Lower lobe of right lung (tissue), 2 donors: ENCODE measurements around the gene GSS. TPM values are rescaled to one million over a fixed set of nuclear protein-coding genes. Genes with fewer than 3 reads are reported as not detected.

Source experiments
- ATAC-seq, 2 donors: fragments of 200-7000 bp; cut with Tn5 transposase; one replicate each; pipeline ENCODE4 v1.9.1; 2020 to 2022; ENCODE audit warnings: mild to moderate bottlenecking in 2 of 2, moderate library complexity in 2 of 2
- DNase-seq: peaks from one replicate; pipeline ENCODE4 v3.0.0-alpha.2; 2020
- H3K27ac ChIP-seq: fragments of 200-600 bp; one replicate; pipeline ENCODE4 v1.8.0; 2022
- H3K27me3 ChIP-seq: fragments of 200-600 bp; one replicate; pipeline ENCODE4 v1.8.0; 2022; ENCODE audit warnings: low read depth
- H3K36me3 ChIP-seq: fragments of 200-600 bp; one replicate; pipeline ENCODE4 v1.8.0; 2022; ENCODE audit warnings: mild to moderate bottlenecking
- H3K4me1 ChIP-seq: fragments of 200-600 bp; one replicate; pipeline ENCODE4 v1.8.0; 2022
- H3K4me3 ChIP-seq: fragments of 200-600 bp; one replicate; pipeline ENCODE4 v1.8.0; 2022; ENCODE audit warnings: mild to moderate bottlenecking
- H3K9me3 ChIP-seq: fragments of 200-600 bp; one replicate; pipeline ENCODE4 v1.8.0; 2022
- intact Hi-C: fragments of 100-400 bp; cut with DNase I; formaldehyde crosslinking; loops from one replicate; pipeline ENCODE4 v1.11.0; 2022
- total RNA-seq: library from RNA; stranded (reverse); fragmentation: NEBNext Ultra II Directional; extraction: Animal tissue kit (Norgen Biotek cat#: 25700); gene quantifications from one replicate; pipeline ENCODE4 v1.2.1, GENCODE V29; 2021
- TF ChIP-seq, protein P1 (sequence below): fragments of 200-600 bp; IDR thresholded peaks from one replicate; pipeline ENCODE4 v1.8.0; 2022; ENCODE audit warnings: antibody characterized with exemption, mild to moderate bottlenecking
- donor health status: DM: no; HTN: yes; CAD: no; lungs with severe emphysema.

The GSS gene
- total RNA-seq, 1 donor from 2014 or later: 28.8 TPM

GRCh38 chr20:34999021-34999451 is 43.4 kb upstream of the GSS start:
- Histone ChIP-seq H3K27me3 (no peaks in the 10 kb centered on the region), H3K9me3 (no peaks in the 10 kb centered on the region), H3K36me3 (peaks cover 93% of the 10 kb centered on the region), H3K27ac (no peak overlapping the region), H3K4me3 (no peak overlapping the region), H3K4me1 (no peaks in the 10 kb centered on the region)
- TF ChIP-seq, protein P1, sequence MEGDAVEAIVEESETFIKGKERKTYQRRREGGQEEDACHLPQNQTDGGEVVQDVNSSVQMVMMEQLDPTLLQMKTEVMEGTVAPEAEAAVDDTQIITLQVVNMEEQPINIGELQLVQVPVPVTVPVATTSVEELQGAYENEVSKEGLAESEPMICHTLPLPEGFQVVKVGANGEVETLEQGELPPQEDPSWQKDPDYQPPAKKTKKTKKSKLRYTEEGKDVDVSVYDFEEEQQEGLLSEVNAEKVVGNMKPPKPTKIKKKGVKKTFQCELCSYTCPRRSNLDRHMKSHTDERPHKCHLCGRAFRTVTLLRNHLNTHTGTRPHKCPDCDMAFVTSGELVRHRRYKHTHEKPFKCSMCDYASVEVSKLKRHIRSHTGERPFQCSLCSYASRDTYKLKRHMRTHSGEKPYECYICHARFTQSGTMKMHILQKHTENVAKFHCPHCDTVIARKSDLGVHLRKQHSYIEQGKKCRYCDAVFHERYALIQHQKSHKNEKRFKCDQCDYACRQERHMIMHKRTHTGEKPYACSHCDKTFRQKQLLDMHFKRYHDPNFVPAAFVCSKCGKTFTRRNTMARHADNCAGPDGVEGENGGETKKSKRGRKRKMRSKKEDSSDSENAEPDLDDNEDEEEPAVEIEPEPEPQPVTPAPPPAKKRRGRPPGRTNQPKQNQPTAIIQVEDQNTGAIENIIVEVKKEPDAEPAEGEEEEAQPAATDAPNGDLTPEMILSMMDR: no peak
- DNase-seq: no peak
- ATAC-seq: no peak
- intact Hi-C loops: no loop called here

DNA sequence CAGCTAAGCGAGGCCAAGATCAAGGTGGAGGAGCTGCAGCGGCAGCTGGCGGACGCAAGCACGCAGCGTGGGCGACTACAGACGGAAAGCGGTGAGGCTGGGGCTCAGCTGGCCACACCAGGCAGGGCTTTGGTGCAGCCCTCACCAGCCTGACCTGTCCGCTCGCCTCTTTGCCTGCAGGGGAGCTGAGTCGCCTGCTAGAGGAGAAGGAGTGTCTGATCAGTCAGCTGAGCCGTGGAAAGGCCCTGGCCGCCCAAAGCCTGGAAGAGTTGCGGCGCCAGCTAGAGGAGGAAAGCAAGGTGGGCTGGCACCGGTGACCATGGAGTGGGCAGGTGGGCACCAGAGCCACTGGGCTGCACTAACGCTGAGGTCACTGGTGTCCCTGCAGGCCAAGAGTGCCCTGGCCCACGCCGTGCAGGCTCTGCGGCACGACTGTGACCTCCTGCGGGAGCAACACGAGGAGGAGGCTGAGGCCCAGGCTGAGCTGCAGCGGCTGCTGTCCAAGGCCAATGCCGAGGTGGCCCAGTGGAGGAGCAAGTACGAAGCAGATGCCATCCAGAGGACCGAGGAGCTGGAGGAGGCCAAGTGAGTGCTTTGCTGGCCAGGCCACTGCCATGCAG is 42.8 kb upstream of the GSS start:
- peaks cover 93% of the 10 kb centered on the region for H3K36me3 ChIP-seq
- DNase-seq: no peak
- ATAC-seq: no peak

DNA sequence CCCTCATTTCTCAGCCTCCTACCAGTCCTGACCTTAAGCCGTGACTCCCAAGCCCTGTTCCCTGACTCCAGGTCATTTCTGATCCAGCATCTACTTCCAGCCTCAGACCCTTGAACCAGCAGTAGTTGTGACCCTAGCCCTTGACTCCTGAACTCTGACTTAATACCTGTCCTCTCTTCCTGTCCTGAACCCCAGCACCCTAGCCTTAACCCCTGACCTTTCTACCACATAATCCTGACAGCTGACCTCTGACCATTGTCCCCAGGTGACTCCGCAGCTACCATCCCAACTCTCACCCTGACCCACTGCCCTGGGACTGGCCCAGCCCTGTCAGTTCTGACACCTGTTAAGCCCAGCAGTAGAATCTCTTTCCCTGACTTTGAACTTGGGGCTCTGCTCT is 42.2 kb upstream of the GSS start:
- H3K9me3 ChIP-seq: no peaks in the 10 kb centered on the region
- H3K27me3 ChIP-seq: no peaks in the 10 kb centered on the region
- no peak overlapping the region for H3K27ac ChIP-seq
- DNase-seq: no peak
- intact Hi-C loops: no loop called here
- ATAC-seq: no peak
- H3K4me1 ChIP-seq: no peaks in the 10 kb centered on the region
- H3K4me3 ChIP-seq: no peak overlapping the region
- H3K36me3 ChIP-seq: peaks cover 90% of the 10 kb centered on the region
- TF ChIP-seq, protein P1: no peak

More for the DNA sequence above, 42.8 kb upstream of the GSS start:
- H3K4me1 ChIP-seq: no peaks in the 10 kb centered on the region
- no peak overlapping the region for H3K27ac ChIP-seq
- intact Hi-C loops: no loop called here
- TF ChIP-seq, protein P1: no peak
- H3K4me3 ChIP-seq: no peak overlapping the region
- no peaks in the 10 kb centered on the region for H3K9me3 ChIP-seq
- H3K27me3 ChIP-seq: no peaks in the 10 kb centered on the region

- intact Hi-C loops: no loop called here
- Histone ChIP-seq H3K4me3 (no peak overlapping the region), H3K4me1 (no peaks in the 10 kb centered on the region), H3K27ac (no peak overlapping the region), H3K27me3 (no peaks in the 10 kb centered on the region), H3K36me3 (peaks cover 84% of the 10 kb centered on the region), H3K9me3 (no peaks in the 10 kb centered on the region)
- ATAC-seq (no peak), DNase-seq (no peak)
- TF ChIP-seq, protein P1: no peak
Observed at GRCh38 chr20:34997131-34997561, 41.5 kb upstream of the GSS start.

DNA sequence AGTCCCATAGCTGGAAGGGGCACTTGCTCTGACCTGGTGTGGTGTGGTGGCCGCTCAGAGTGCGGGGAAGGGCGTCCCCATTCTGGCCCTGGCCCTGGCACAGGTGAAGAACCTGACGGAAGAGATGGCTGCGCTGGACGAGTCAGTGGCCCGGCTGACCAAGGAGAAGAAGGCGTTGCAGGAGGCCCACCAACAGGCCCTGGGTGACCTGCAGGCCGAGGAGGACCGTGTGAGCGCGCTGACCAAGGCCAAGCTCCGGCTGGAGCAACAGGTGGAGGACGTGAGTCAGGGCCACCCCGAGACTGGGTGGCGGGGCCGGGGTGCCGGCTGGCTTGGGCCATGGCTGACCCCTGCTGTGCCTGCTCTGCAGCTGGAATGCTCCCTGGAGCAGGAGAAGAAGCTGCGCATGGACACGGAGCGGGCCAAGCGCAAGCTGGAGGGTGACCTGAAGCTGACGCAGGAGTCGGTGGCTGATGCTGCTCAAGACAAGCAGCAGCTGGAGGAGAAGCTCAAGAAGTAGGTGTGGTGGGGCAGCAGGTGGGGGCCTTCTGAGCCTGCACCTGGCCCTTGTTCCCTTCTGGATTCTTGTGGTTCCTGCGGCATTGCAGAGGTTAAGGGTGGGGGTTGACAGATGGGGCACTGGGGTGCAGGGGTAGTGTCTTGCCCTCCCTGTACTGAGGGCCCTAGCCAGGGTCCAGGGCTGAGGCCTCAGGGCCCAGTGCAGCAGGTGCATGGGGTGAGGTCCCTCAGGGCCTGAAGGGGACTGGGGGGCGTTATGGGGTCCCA is 40.8 kb upstream of the GSS start:
- no peak for DNase-seq
- peak in 1 of 2 donors; percentile 4 for ATAC-seq
- intact Hi-C loops: no loop called here
- Histone ChIP-seq H3K9me3 (no peaks in the 10 kb centered on the region), H3K27ac (no peak overlapping the region), H3K27me3 (no peaks in the 10 kb centered on the region), H3K36me3 (peaks cover 77% of the 10 kb centered on the region), H3K4me3 (no peak overlapping the region), H3K4me1 (no peaks in the 10 kb centered on the region)
- TF ChIP-seq, protein P1: no peak
